ENCODE data around the gene TMEM243. TPM values are rescaled to one million over a fixed set of nuclear protein-coding genes. Genes with fewer than 3 reads are reported as not detected.

TMEM243 gene
- total and polyA plus RNA-seq, 4 donors: 58.1 to 120 (median 85.1) TPM

- ATAC-seq (ENCODE audit: insufficient read depth, low FRiP score): no peak
- Histone ChIP-seq H3K36me3 (ENCODE audit: control insufficient read depth in 4 of 4, insufficient read depth in 4 of 4, low read length in 4 of 4) (peaks cover 18 to 72% (median 45%) of the 10 kb centered on the region in 4 donors), H3K27ac (ENCODE audit: low read depth in 1 of 2, low read length in 1 of 2) (no peak overlapping the region), H3K9me3 (ENCODE audit: control insufficient read depth in 4 of 4, insufficient read depth in 3 of 4, low read length in 3 of 4) (no peaks in the 10 kb centered on the region), H3K4me3 (no peak overlapping the region), H3K4me1 (ENCODE audit: control insufficient read depth in 5 of 5, insufficient read depth in 5 of 5, low read length in 5 of 5) (peaks cover 0 to 2% (median 0%) of the 10 kb centered on the region in 5 donors), H3K9ac (ENCODE audit: insufficient read depth in 1 of 2, low read length in 2 of 2) (no peak overlapping the region), H3K27me3 (ENCODE audit: control insufficient read depth in 3 of 3, insufficient read depth in 3 of 3, low read length in 2 of 3) (no peaks in the 10 kb centered on the region)
- TF ChIP-seq CTCF (IDR thresholded peaks at IDR 0.05; ENCODE audit: control extremely low read depth, extremely low read depth): no peak
- DNase-seq: no peak
Measured at GRCh38 chr7:87171282-87171934, 48.1 kb downstream of the TMEM243 start.

GRCh38 chr7:87170828-87171227 is 48.7 kb downstream of the TMEM243 start:
- Histone ChIP-seq H3K9ac (ENCODE audit: insufficient read depth in 1 of 2, low read length in 2 of 2) (no peak overlapping the region), H3K36me3 (ENCODE audit: control insufficient read depth in 4 of 4, insufficient read depth in 4 of 4, low read length in 4 of 4) (peaks cover 18 to 71% (median 48%) of the 10 kb centered on the region in 4 donors), H3K27ac (ENCODE audit: low read depth in 1 of 2, low read length in 1 of 2) (no peak overlapping the region), H3K4me3 (no peak overlapping the region), H3K9me3 (ENCODE audit: control insufficient read depth in 4 of 4, insufficient read depth in 3 of 4, low read length in 3 of 4) (no peaks in the 10 kb centered on the region), H3K4me1 (ENCODE audit: control insufficient read depth in 5 of 5, insufficient read depth in 5 of 5, low read length in 5 of 5) (peaks cover 0 to 2% (median 0%) of the 10 kb centered on the region in 5 donors), H3K27me3 (ENCODE audit: control insufficient read depth in 3 of 3, insufficient read depth in 3 of 3, low read length in 2 of 3) (no peaks in the 10 kb centered on the region)
- TF ChIP-seq CTCF (IDR thresholded peaks at IDR 0.05; ENCODE audit: control extremely low read depth, extremely low read depth): no peak
- DNase-seq: no peak
- ATAC-seq (ENCODE audit: insufficient read depth, low FRiP score): no peak
- WGBS, 2 donors: 95 to 96% methylated on average over 3 of the region's 3 CpGs

- DNase-seq (no peak), ATAC-seq (ENCODE audit: insufficient read depth, low FRiP score) (no peak)
- WGBS, 2 donors: 91 to 94% methylated on average over 2 of the region's 2 CpGs
- H3K36me3 ChIP-seq (ENCODE audit: control insufficient read depth in 4 of 4, insufficient read depth in 4 of 4, low read length in 4 of 4): peaks cover 9 to 55% (median 32%) of the 10 kb centered on the region in 4 donors
- H3K27me3 ChIP-seq (ENCODE audit: control insufficient read depth in 3 of 3, insufficient read depth in 3 of 3, low read length in 2 of 3): no peaks in the 10 kb centered on the region
- H3K9ac ChIP-seq (ENCODE audit: insufficient read depth in 1 of 2, low read length in 2 of 2): no peak overlapping the region
- TF ChIP-seq CTCF (IDR thresholded peaks at IDR 0.05; ENCODE audit: control extremely low read depth, extremely low read depth): no peak
- no peak overlapping the region for H3K4me3 ChIP-seq
- H3K4me1 ChIP-seq (ENCODE audit: control insufficient read depth in 5 of 5, insufficient read depth in 5 of 5, low read length in 5 of 5): peaks cover 0 to 6% (median 0%) of the 10 kb centered on the region in 5 donors
- no peak overlapping the region for H3K27ac ChIP-seq (ENCODE audit: low read depth in 1 of 2, low read length in 1 of 2)
- H3K9me3 ChIP-seq (ENCODE audit: control insufficient read depth in 4 of 4, insufficient read depth in 3 of 4, low read length in 3 of 4): no peaks in the 10 kb centered on the region
Measured at GRCh38 chr7:87164433-87164832, 55.1 kb downstream of the TMEM243 start.

- WGBS, 2 donors: 74 to 80% methylated on average over 2 of the region's 2 CpGs
- Histone ChIP-seq H3K9ac (ENCODE audit: insufficient read depth in 1 of 2, low read length in 2 of 2) (no peak overlapping the region), H3K4me1 (ENCODE audit: control insufficient read depth in 5 of 5, insufficient read depth in 5 of 5, low read length in 5 of 5) (peaks cover under 1 to 40% (median 7%) of the 10 kb centered on the region in 5 donors), H3K27ac (ENCODE audit: low read depth in 1 of 2, low read length in 1 of 2) (no peak overlapping the region), H3K9me3 (ENCODE audit: control insufficient read depth in 4 of 4, insufficient read depth in 3 of 4, low read length in 3 of 4) (no peaks in the 10 kb centered on the region), H3K36me3 (ENCODE audit: control insufficient read depth in 4 of 4, insufficient read depth in 4 of 4, low read length in 4 of 4) (peaks cover 1 to 9% (median 5%) of the 10 kb centered on the region in 4 donors), H3K4me3 (no peak overlapping the region), H3K27me3 (ENCODE audit: control insufficient read depth in 3 of 3, insufficient read depth in 3 of 3, low read length in 2 of 3) (no peaks in the 10 kb centered on the region)
- ATAC-seq (ENCODE audit: insufficient read depth, low FRiP score) (no peak), DNase-seq (no peak)
- TF ChIP-seq CTCF (IDR thresholded peaks at IDR 0.05; ENCODE audit: control extremely low read depth, extremely low read depth): no peak
Measured at GRCh38 chr7:87159538-87159937, 60.0 kb downstream of the TMEM243 start.
